ENCODE results near the gene MANSC4. TPM values are rescaled to one million over a fixed set of nuclear protein-coding genes. Genes with fewer than 3 reads are reported as not detected.
A peak's percentile ranks its signal among the peaks of the same experiment; 100 is the strongest.

The MANSC4 gene
- total and polyA plus RNA-seq, 9 of the 15 experiments (the other 6 are each of a cell fraction or from before 2014, with no cell fraction given): not detected

- TF ChIP-seq, protein P1, sequence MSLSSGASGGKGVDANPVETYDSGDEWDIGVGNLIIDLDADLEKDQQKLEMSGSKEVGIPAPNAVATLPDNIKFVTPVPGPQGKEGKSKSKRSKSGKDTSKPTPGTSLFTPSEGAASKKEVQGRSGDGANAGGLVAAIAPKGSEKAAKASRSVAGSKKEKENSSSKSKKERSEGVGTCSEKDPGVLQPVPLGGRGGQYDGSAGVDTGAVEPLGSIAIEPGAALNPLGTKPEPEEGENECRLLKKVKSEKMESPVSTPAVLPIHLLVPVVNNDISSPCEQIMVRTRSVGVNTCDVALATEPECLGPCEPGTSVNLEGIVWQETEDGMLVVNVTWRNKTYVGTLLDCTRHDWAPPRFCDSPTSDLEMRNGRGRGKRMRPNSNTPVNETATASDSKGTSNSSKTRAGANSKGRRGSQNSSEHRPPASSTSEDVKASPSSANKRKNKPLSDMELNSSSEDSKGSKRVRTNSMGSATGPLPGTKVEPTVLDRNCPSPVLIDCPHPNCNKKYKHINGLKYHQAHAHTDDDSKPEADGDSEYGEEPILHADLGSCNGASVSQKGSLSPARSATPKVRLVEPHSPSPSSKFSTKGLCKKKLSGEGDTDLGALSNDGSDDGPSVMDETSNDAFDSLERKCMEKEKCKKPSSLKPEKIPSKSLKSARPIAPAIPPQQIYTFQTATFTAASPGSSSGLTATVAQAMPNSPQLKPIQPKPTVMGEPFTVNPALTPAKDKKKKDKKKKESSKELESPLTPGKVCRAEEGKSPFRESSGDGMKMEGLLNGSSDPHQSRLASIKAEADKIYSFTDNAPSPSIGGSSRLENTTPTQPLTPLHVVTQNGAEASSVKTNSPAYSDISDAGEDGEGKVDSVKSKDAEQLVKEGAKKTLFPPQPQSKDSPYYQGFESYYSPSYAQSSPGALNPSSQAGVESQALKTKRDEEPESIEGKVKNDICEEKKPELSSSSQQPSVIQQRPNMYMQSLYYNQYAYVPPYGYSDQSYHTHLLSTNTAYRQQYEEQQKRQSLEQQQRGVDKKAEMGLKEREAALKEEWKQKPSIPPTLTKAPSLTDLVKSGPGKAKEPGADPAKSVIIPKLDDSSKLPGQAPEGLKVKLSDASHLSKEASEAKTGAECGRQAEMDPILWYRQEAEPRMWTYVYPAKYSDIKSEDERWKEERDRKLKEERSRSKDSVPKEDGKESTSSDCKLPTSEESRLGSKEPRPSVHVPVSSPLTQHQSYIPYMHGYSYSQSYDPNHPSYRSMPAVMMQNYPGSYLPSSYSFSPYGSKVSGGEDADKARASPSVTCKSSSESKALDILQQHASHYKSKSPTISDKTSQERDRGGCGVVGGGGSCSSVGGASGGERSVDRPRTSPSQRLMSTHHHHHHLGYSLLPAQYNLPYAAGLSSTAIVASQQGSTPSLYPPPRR (CRISPR knock-in tag; IDR thresholded peaks at IDR 0.05; ENCODE audit: borderline replicate concordance): no peak
- TF ChIP-seq CBFB (CRISPR knock-in tag; IDR thresholded peaks at IDR 0.05) (no peak), ZNF766 (CRISPR knock-in tag; conservative IDR thresholded peaks at IDR 0.05) (no peak), PTBP1 (IDR thresholded peaks at IDR 0.05; ENCODE audit: low read depth, low read length) (no peak), ZNF407 (IDR thresholded peaks at IDR 0.05; ENCODE audit: low read depth) (no peak), DPF2 (IDR thresholded peaks at IDR 0.05) (peak; percentile 50; the same call in 1 of the 2 replicates), BRCA1 (IDR thresholded peaks at IDR 0.05) (no peak), BRCA1 (CRISPR knock-in tag; IDR thresholded peaks at IDR 0.05) (no peak), NRF1 (conservative IDR thresholded peaks at IDR 0.05 in 1 of 2, IDR thresholded peaks at IDR 0.05 in 1 of 2) (peak; percentile 83 to 87)
- TF ChIP-seq, protein P2, sequence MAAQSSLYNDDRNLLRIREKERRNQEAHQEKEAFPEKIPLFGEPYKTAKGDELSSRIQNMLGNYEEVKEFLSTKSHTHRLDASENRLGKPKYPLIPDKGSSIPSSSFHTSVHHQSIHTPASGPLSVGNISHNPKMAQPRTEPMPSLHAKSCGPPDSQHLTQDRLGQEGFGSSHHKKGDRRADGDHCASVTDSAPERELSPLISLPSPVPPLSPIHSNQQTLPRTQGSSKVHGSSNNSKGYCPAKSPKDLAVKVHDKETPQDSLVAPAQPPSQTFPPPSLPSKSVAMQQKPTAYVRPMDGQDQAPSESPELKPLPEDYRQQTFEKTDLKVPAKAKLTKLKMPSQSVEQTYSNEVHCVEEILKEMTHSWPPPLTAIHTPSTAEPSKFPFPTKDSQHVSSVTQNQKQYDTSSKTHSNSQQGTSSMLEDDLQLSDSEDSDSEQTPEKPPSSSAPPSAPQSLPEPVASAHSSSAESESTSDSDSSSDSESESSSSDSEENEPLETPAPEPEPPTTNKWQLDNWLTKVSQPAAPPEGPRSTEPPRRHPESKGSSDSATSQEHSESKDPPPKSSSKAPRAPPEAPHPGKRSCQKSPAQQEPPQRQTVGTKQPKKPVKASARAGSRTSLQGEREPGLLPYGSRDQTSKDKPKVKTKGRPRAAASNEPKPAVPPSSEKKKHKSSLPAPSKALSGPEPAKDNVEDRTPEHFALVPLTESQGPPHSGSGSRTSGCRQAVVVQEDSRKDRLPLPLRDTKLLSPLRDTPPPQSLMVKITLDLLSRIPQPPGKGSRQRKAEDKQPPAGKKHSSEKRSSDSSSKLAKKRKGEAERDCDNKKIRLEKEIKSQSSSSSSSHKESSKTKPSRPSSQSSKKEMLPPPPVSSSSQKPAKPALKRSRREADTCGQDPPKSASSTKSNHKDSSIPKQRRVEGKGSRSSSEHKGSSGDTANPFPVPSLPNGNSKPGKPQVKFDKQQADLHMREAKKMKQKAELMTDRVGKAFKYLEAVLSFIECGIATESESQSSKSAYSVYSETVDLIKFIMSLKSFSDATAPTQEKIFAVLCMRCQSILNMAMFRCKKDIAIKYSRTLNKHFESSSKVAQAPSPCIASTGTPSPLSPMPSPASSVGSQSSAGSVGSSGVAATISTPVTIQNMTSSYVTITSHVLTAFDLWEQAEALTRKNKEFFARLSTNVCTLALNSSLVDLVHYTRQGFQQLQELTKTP (IDR thresholded peaks at IDR 0.05; ENCODE audit: low read depth in 1 of 2, partially characterized antibody in 2 of 2): no peak
These were observed 28.5 kb downstream of the MANSC4 start (continued) for GRCh38 chr12:27751386-27752047.

Measured in K562 (cell line).